ENCODE data around the gene TRUB1.

- TF ChIP-seq CTCF (IDR thresholded peaks at IDR 0.05; ENCODE audit: low read depth, low read length) (no peak), EZH2phosphoT487 (IDR thresholded peaks at IDR 0.05; ENCODE audit: low read depth) (no peak)
These were observed 5.8 kb upstream of the TRUB1 start for GRCh38 chr10:114932225-114932624.

All from OCI-LY3 (cell line).